Fibroblast of lung (primary cell): ENCODE data around the gene TMEM109. TPM values are rescaled to one million over a fixed set of nuclear protein-coding genes. Genes with fewer than 3 reads are reported as not detected.

Source experiments
- DNase-seq, 2 donors: peaks; one replicate each; pipeline versions ENCODE4 v3.0.0 to v3.0.0-alpha.2; 2010; ENCODE audit warnings: low read depth in 2 of 2
- H2AFZ ChIP-seq: 2 replicates; pipeline ENCODE4 v1.5.1; 2012; ENCODE audit warnings: low read length, control low read depth, inconsistent platforms
- H3K27ac ChIP-seq: 2 replicates; pipeline ENCODE4 v1.5.1; 2011; ENCODE audit warnings: low read length, control low read depth; ENCODE audit not compliant: insufficient read depth
- H3K27me3 ChIP-seq: 2 replicates; pipeline ENCODE4 v1.5.1; 2011; ENCODE audit warnings: mild to moderate bottlenecking, low read length; ENCODE audit not compliant: control insufficient read depth, insufficient read depth
- H3K36me3 ChIP-seq: 2 replicates; pipeline ENCODE4 v1.5.1; 2011; ENCODE audit warnings: low read length; ENCODE audit not compliant: control insufficient read depth, insufficient read depth
- H3K4me1 ChIP-seq: 2 replicates; pipeline ENCODE4 v1.5.1; 2011; ENCODE audit warnings: low read length; ENCODE audit not compliant: control insufficient read depth, insufficient read depth; ENCODE audit errors: extremely low read depth
- H3K4me2 ChIP-seq: 2 replicates; pipeline ENCODE4 v1.5.1; 2011; ENCODE audit warnings: low read length, control low read depth; ENCODE audit not compliant: insufficient read depth; ENCODE audit errors: extremely low read depth
- H3K4me3 ChIP-seq, 4 experiments: fragments of 200-600 bp in 1 of 4; sonication (generic) in 1 of 4; replicated peaks in 1 of 4; 2 replicates each; pipeline ENCODE4 v1.5.1; 2011 to 2016; ENCODE audit warnings: low read length in 4 of 4, low read depth in 3 of 4, mild to moderate bottlenecking in 3 of 4, control low read depth in 2 of 4, inconsistent platforms in 1 of 4, mixed read lengths in 1 of 4; ENCODE audit not compliant: insufficient read depth in 1 of 4; ENCODE audit errors: control extremely low read depth in 1 of 4
- H3K79me2 ChIP-seq: 2 replicates; pipeline ENCODE4 v1.5.1; 2012; ENCODE audit warnings: mild to moderate bottlenecking, low read length, inconsistent platforms; ENCODE audit not compliant: control insufficient read depth, insufficient read depth
- H3K9ac ChIP-seq: 2 replicates; pipeline ENCODE4 v1.5.1; 2011; ENCODE audit warnings: mild to moderate bottlenecking, low read length, control low read depth; ENCODE audit not compliant: insufficient read depth
- H3K9me3 ChIP-seq: 2 replicates; pipeline ENCODE4 v1.5.1; 2012; ENCODE audit warnings: low read depth, low read length; ENCODE audit not compliant: control insufficient read depth, insufficient read depth
- H4K20me1 ChIP-seq: 2 replicates; pipeline ENCODE4 v1.5.1; 2011; ENCODE audit warnings: low read length; ENCODE audit not compliant: control insufficient read depth, insufficient read depth; ENCODE audit errors: extremely low read depth
- CTCF ChIP-seq, 2 donors: IDR thresholded peaks in 1 of 2; conservative IDR thresholded peaks in 1 of 2; 1 replicate in 1 of 2; 2 replicates in 1 of 2; pipeline ENCODE4 v1.5.1; 2011 to 2012; ENCODE audit warnings: low read length in 2 of 2, control low read depth in 1 of 2, inconsistent platforms in 1 of 2, low read depth in 1 of 2, mild to moderate bottlenecking in 1 of 2
- EZH2 ChIP-seq: IDR thresholded peaks from 2 replicates; pipeline ENCODE4 v1.5.1; 2012; ENCODE audit warnings: low read length, control low read depth, mild to moderate bottlenecking; ENCODE audit errors: missing control alignments
- polyA plus RNA-seq, 2 donors: library from polyadenylated mRNA; depleted of rRNA in 1 of 2; stranded (reverse) in 1 of 2; unstranded in 1 of 2; fragments of >200 nt; gene quantifications; 2 replicates each; pipeline ENCODE4 v1.2.1, GENCODE V29; 2011 to 2012; ENCODE audit warnings: missing spikeins in 1 of 2
- total RNA-seq: library from RNA; depleted of rRNA; stranded (reverse); fragments of >200 nt; gene quantifications from 2 replicates; pipeline ENCODE4 v1.2.1, GENCODE V29; 2014

The TMEM109 gene
- total and polyA plus RNA-seq, 2 donors (not counting 1 experiment from before 2014, with no cell fraction given) = 21.5 to 34.9 TPM

DNA sequence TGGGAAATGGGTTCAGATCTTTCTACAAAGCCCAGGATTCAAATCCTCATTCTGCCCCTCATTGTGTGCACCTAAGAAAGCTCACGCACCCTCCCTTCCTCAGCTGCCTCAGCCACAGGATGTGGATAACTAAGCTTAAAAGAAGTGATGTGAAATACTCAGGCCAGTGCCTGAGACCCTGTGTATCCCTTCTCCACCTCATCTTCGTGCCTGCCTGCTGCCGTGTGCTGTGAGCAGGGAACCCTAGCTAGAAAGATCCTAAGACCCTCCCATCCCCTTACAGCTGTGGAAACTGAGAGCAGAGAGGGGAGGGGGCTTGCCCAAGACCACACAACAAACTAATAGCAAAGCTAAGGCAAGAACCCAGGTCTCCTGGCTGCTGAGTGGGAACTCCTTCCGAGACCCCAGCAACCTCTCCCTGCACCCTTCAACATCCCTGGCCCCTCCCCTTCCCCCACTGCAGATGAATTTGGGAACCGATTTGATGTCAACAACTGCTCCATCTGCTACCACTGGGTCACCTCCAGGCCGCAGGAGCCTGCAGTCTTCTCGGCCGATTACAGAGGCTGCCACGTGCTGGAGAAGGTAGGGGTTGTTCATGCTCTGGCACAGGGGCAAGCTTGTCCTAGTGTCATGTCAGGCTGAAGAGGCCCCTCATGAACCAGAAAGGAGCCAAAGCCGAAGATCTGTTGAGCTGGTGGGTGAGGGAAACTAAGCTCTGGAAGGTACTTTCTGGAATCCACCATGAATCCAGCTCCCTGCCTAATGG, 45.1 kb upstream of the TMEM109 start:
- no peak overlapping the region for H3K4me2 ChIP-seq
- H2AFZ ChIP-seq = no peak overlapping the region
- H3K9ac ChIP-seq = no peak overlapping the region
- no peak for TF ChIP-seq EZH2
- no peak for TF ChIP-seq CTCF (conservative IDR thresholded peaks at IDR 0.05 in 1 of 2, IDR thresholded peaks at IDR 0.05 in 1 of 2; ENCODE audit: low read depth in 1 of 2, low read length in 2 of 2)
- no peaks in the 10 kb centered on the region for H3K9me3 ChIP-seq
- H3K27me3 ChIP-seq = no peaks in the 10 kb centered on the region
- no peak overlapping the region for H3K4me3 ChIP-seq
- no peaks in the 10 kb centered on the region for H3K79me2 ChIP-seq
- no peaks in the 10 kb centered on the region for H3K36me3 ChIP-seq
- H4K20me1 ChIP-seq = no peaks in the 10 kb centered on the region
- H3K27ac ChIP-seq = no peak overlapping the region
- H3K4me1 ChIP-seq = peaks cover 23% of the 10 kb centered on the region
- no peak for DNase-seq

- H3K79me2 ChIP-seq = no peaks in the 10 kb centered on the region
- DNase-seq = no peak
- TF ChIP-seq EZH2 = no peak
- TF ChIP-seq CTCF (conservative IDR thresholded peaks at IDR 0.05 in 1 of 2, IDR thresholded peaks at IDR 0.05 in 1 of 2; ENCODE audit: low read depth in 1 of 2, low read length in 2 of 2) = no peak
- H3K27ac ChIP-seq = no peak overlapping the region
- no peaks in the 10 kb centered on the region for H3K9me3 ChIP-seq
- no peak overlapping the region for H3K4me3 ChIP-seq
- H2AFZ ChIP-seq = no peak overlapping the region
- H3K36me3 ChIP-seq = no peaks in the 10 kb centered on the region
- peaks cover 23% of the 10 kb centered on the region for H3K4me1 ChIP-seq
- no peaks in the 10 kb centered on the region for H3K27me3 ChIP-seq
- H4K20me1 ChIP-seq = no peaks in the 10 kb centered on the region
- H3K4me2 ChIP-seq = no peak overlapping the region
- H3K9ac ChIP-seq = no peak overlapping the region
Observed at GRCh38 chr11:60869451-60869825, 44.5 kb upstream of the TMEM109 start.

DNA sequence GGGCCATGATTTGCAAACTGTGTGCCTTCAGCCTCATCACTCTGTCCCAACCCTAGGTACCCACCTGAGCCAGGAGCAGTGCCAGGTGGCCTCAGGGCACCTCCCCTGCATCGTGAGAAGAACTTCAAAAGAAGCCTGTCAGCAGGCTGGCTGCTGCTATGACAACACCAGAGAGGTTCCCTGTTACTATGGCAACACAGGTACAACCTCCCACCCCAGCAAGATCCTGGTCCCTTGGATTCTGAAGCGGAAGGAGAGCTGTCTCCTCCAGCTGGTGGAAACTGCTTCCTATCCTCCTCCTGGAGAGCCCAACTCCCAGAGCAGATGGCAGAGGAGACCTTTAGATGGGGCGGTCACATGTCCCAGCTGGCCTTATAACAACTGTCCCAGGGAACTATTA, 43.7 kb upstream of the TMEM109 start:
- no peak overlapping the region for H3K9ac ChIP-seq
- no peaks in the 10 kb centered on the region for H4K20me1 ChIP-seq
- H2AFZ ChIP-seq = no peak overlapping the region
- no peak for DNase-seq
- H3K4me3 ChIP-seq = no peak overlapping the region
- no peak overlapping the region for H3K27ac ChIP-seq
- TF ChIP-seq CTCF (conservative IDR thresholded peaks at IDR 0.05 in 1 of 2, IDR thresholded peaks at IDR 0.05 in 1 of 2; ENCODE audit: low read depth in 1 of 2, low read length in 2 of 2) = no peak
- TF ChIP-seq EZH2 = no peak
- no peaks in the 10 kb centered on the region for H3K9me3 ChIP-seq
- no peaks in the 10 kb centered on the region for H3K36me3 ChIP-seq
- no peak overlapping the region for H3K4me2 ChIP-seq
- H3K4me1 ChIP-seq = peaks cover 23% of the 10 kb centered on the region
- no peaks in the 10 kb centered on the region for H3K79me2 ChIP-seq
- H3K27me3 ChIP-seq = no peaks in the 10 kb centered on the region
